ENCODE results near the gene OPALIN.
"Not testable (repeated sequence)": the region's sequence is repeated elsewhere in the genome, so short reads cannot be mapped to it uniquely, and the experiment has no call there.

Gene OPALIN

DNA sequence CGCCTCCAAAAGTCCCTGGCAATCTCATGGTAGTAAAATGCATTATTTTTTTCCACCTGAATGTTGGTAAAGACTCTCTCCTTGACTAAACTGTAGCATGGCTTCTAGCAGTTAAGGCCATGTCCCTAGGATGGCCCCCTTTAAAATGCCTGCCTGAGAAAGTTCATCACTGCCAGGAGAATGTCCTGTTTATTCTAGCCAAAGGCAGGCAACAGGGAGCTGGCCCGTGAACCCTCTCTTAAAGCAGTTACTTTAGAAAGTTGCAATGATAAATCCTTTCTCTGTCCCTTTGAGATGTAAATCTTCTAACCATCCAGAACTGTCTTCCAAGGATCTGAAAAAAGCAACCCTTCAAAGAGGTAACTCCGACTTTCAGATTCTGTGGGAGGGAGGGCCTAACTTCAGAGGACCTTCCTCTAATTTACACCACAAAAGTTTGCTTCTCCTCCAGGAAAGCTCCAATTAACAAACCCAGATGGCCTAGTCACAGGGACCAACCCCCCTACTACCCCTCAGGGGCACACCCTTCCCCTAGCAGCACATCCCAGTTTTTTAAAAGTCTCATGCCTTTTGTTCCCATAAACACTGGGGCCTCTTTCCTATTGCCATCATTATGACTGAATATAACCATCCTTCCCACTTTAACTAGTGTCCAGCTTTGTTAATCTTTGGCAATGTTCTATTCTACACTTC is 49.0 kb downstream of the OPALIN start:
- no peaks in the 10 kb centered on the region for H3K9me3 ChIP-seq (ENCODE audit: control insufficient read depth, low read depth, low read length)
- H3K27ac ChIP-seq (ENCODE audit: low read length): peak overlapping the region; percentile 82
- H3K4me1 ChIP-seq (ENCODE audit: control insufficient read depth, low read depth, low read length): peaks cover 46% of the 10 kb centered on the region
- peak overlapping the region; percentile 26 for H3K4me3 ChIP-seq (ENCODE audit: low read length)
- no peaks in the 10 kb centered on the region for H3K36me3 ChIP-seq (ENCODE audit: control insufficient read depth, low read depth, low read length)
- H3K9ac ChIP-seq (ENCODE audit: low read length): peak overlapping the region; percentile 49
- H3K27me3 ChIP-seq (ENCODE audit: control insufficient read depth, insufficient read depth, low read length): no peaks in the 10 kb centered on the region

DNA sequence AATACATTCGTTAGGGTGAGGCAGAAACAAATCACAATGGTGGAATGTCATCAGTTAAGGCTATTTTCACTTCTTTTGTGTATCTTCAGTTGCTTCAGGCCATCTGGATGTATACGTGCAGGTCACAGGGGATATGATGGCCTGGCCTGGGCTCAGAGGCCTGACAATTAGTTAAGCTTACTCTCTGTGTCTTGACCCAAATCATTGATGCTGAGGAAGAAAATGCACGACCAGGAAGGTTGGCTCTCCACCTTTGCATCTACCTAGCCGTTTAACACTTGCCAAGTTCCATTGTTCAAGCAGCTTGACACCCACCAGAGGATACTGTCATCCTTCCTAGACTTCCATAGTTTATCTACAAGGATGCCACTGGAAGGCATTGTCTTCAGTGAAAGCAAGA is 49.9 kb downstream of the OPALIN start:
- peak overlapping the region; percentile 82 for H3K27ac ChIP-seq (ENCODE audit: low read length)
- H3K9ac ChIP-seq (ENCODE audit: low read length): peak overlapping the region; percentile 49
- peaks cover 46% of the 10 kb centered on the region for H3K4me1 ChIP-seq (ENCODE audit: control insufficient read depth, low read depth, low read length)
- H3K36me3 ChIP-seq (ENCODE audit: control insufficient read depth, low read depth, low read length); H3K9me3 ChIP-seq (ENCODE audit: control insufficient read depth, low read depth, low read length); H3K27me3 ChIP-seq (ENCODE audit: control insufficient read depth, insufficient read depth, low read length): not testable (repeated sequence)
- peak overlapping the region; percentile 16 for H3K4me3 ChIP-seq (ENCODE audit: low read length)

DNA sequence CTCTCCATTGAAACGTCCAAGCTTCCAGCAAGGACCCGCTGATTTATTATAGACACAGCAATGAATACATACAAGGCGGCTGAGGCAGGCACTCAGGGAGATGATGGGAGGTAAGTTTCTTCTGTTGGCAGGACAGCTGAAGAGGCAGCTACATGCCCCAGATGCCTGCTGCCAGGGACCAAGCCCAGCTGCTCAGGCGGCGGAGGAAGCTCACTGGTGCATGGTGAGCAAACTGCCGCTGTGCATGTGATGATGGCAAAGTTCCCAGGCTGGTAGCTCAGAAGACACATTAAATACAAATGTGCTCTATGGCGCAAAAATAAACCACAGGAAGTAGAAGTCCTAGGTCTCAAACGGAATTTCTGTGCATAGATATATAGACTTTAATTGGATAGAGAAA is 52.3 kb downstream of the OPALIN start:
- H3K4me1 ChIP-seq (ENCODE audit: control insufficient read depth, low read depth, low read length): peaks cover 38% of the 10 kb centered on the region
- no peak overlapping the region for H3K4me3 ChIP-seq (ENCODE audit: low read length)
- H3K36me3 ChIP-seq (ENCODE audit: control insufficient read depth, low read depth, low read length): no peaks in the 10 kb centered on the region
- no peaks in the 10 kb centered on the region for H3K9me3 ChIP-seq (ENCODE audit: control insufficient read depth, low read depth, low read length)
- H3K9ac ChIP-seq (ENCODE audit: low read length): no peak overlapping the region
- H3K27ac ChIP-seq (ENCODE audit: low read length): no peak overlapping the region
- H3K27me3 ChIP-seq (ENCODE audit: control insufficient read depth, insufficient read depth, low read length): no peaks in the 10 kb centered on the region

DNA sequence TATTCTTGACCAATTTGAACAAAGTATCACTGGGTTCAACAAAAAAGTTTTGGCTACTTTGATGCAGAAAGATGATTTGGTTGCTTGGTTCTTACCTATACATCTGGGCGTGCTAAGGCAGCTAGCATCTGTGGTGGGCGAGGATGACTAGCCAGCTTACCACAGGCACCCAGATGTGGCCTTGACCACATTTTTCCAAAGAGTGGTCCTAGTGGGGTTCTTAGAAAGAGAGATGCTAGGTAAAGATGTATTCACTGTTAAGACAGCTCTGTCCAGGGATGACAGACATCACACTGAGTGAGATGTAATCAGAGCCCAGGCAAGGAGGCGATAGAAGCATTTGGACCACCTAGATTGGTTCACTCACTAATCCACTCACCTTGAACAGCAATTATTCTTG is 53.8 kb downstream of the OPALIN start:
- peaks cover 24% of the 10 kb centered on the region for H3K4me1 ChIP-seq (ENCODE audit: control insufficient read depth, low read depth, low read length)
- H3K4me3 ChIP-seq (ENCODE audit: low read length): no peak overlapping the region
- no peaks in the 10 kb centered on the region for H3K9me3 ChIP-seq (ENCODE audit: control insufficient read depth, low read depth, low read length)
- H3K27ac ChIP-seq (ENCODE audit: low read length): no peak overlapping the region
- no peaks in the 10 kb centered on the region for H3K36me3 ChIP-seq (ENCODE audit: control insufficient read depth, low read depth, low read length)
- no peaks in the 10 kb centered on the region for H3K27me3 ChIP-seq (ENCODE audit: control insufficient read depth, insufficient read depth, low read length)
- H3K9ac ChIP-seq (ENCODE audit: low read length): no peak overlapping the region

DNA sequence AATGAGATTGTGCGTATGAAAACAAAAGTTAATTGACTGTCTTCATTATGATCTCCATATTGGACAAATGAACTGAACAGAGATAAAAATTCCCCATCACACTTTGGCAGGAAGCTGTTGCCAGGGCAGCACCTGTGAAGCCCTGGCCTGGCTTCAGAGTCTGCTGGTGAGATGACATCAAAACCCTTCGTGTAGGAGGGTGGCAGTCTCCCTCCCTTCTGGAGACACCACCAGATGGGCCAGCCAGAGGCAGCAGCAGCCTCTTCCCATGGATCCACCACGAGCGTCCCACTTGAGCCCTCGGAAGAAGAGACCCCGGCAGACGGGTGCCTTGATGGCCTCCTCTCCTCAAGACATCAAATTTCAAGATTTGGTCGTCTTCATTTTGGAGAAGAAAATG is 54.6 kb downstream of the OPALIN start, which contains the start of gene DNTT:
DNTT (plus strand) TSS at position 205 of the 400 bp plus-strand sequence; CDS start at position 269, 64 bp downstream.
- H3K27ac ChIP-seq (ENCODE audit: low read length): no peak within 1 kb of the TSS
- H3K36me3 ChIP-seq (ENCODE audit: control insufficient read depth, low read depth, low read length): no peaks in the 10 kb centered on the region
- no peaks in the 10 kb centered on the region for H3K9me3 ChIP-seq (ENCODE audit: control insufficient read depth, low read depth, low read length)
- peaks cover 19% of the 10 kb centered on the region for H3K4me1 ChIP-seq (ENCODE audit: control insufficient read depth, low read depth, low read length)
- H3K4me3 ChIP-seq (ENCODE audit: low read length): no peak within 1 kb of the TSS
- no peaks in the 10 kb centered on the region for H3K27me3 ChIP-seq (ENCODE audit: control insufficient read depth, insufficient read depth, low read length)
- no peak within 1 kb of the TSS for H3K9ac ChIP-seq (ENCODE audit: low read length)

DNA sequence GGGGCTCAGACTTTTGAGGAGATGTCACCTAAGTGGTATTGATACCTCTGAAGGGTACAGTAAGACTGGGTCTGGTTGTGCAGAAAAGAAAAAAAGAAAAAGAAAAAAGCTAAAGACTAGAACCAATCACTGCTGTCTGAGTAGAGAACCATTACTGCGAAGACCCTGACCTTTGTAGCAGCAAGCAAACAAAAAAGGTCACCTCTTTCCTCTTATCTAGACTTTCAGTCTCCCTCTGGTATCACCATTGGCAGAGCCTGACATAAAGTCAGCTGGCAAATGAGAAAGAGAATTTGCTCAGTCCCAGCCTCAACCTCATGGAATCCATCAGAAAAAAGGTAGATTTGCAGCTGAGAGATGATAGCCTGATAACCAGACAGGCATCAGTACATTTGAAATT is 57.2 kb downstream of the OPALIN start:
- no peak overlapping the region for H3K27ac ChIP-seq (ENCODE audit: low read length)
- no peak overlapping the region for H3K4me3 ChIP-seq (ENCODE audit: low read length)
- no peaks in the 10 kb centered on the region for H3K9me3 ChIP-seq (ENCODE audit: control insufficient read depth, low read depth, low read length)
- no peaks in the 10 kb centered on the region for H3K27me3 ChIP-seq (ENCODE audit: control insufficient read depth, insufficient read depth, low read length)
- no peaks in the 10 kb centered on the region for H3K4me1 ChIP-seq (ENCODE audit: control insufficient read depth, low read depth, low read length)
- H3K9ac ChIP-seq (ENCODE audit: low read length): no peak overlapping the region
- no peaks in the 10 kb centered on the region for H3K36me3 ChIP-seq (ENCODE audit: control insufficient read depth, low read depth, low read length)

DNA sequence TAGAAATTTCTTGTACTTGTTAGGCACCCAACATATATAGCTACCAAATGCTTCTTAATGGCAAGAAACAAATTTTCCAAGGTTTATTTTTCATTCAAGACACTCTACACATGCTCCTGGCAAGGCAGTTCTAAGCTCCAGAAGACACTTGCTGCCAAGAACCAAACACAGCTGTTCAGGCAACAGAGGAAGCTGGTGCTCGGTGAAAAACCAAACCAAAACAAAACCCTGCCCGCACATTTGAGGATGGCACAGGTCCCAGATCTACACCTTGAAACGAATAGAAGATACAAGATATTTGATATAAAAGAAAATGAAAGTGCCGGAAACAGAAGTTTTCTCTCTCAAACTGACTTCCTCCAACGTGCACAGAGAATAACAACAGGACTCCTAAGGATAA is 59.4 kb downstream of the OPALIN start:
- H3K4me3 ChIP-seq (ENCODE audit: low read length): no peak overlapping the region
- H3K36me3 ChIP-seq (ENCODE audit: control insufficient read depth, low read depth, low read length): no peaks in the 10 kb centered on the region
- H3K27ac ChIP-seq (ENCODE audit: low read length): no peak overlapping the region
- no peaks in the 10 kb centered on the region for H3K4me1 ChIP-seq (ENCODE audit: control insufficient read depth, low read depth, low read length)
- H3K9ac ChIP-seq (ENCODE audit: low read length): no peak overlapping the region
- H3K27me3 ChIP-seq (ENCODE audit: control insufficient read depth, insufficient read depth, low read length): no peaks in the 10 kb centered on the region
- no peaks in the 10 kb centered on the region for H3K9me3 ChIP-seq (ENCODE audit: control insufficient read depth, low read depth, low read length)

DNA sequence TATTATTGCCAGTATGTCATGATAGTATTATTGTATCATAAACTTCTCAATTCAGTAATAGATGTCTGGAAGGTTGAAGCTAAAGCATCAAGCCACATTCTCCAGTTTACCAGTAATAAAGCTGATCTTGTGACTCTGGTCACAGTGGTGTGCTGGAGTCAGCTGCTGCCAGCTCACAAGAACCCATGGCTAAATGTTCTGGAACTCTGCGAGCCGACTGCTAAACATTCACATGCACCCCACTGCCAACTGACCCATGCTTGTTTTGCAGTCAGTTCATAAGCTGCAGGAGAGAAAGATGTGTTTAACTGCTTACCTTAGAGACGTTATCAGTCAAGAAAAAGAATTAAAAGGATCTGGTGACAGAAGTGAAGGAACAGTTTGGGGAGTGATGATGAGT is 60.4 kb downstream of the OPALIN start:
- no peak overlapping the region for H3K9ac ChIP-seq (ENCODE audit: low read length)
- no peaks in the 10 kb centered on the region for H3K36me3 ChIP-seq (ENCODE audit: control insufficient read depth, low read depth, low read length)
- no peaks in the 10 kb centered on the region for H3K4me1 ChIP-seq (ENCODE audit: control insufficient read depth, low read depth, low read length)
- H3K27me3 ChIP-seq (ENCODE audit: control insufficient read depth, insufficient read depth, low read length): no peaks in the 10 kb centered on the region
- no peak overlapping the region for H3K27ac ChIP-seq (ENCODE audit: low read length)
- H3K9me3 ChIP-seq (ENCODE audit: control insufficient read depth, low read depth, low read length): no peaks in the 10 kb centered on the region
- H3K4me3 ChIP-seq (ENCODE audit: low read length): no peak overlapping the region

DNA sequence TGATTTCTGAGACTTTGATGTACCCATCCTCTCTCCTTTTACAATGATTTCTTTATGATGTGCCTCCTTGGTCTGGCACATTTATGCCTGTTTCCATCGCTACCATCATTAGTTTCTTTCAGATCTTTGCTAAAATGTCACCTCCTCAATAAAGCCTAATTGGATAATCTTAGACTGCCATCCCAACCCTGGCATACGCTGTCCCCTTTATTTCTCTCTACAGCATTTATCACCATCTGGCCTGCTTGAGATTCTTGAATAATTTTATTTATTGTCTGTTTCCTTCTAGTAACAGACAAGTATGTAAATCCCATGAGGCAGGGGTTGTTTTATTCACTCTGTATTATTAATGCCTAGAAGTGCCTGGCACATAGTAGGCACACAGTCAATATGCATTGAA is 61.3 kb downstream of the OPALIN start:
- Histone ChIP-seq H3K27ac (ENCODE audit: low read length) (no peak overlapping the region), H3K27me3 (ENCODE audit: control insufficient read depth, insufficient read depth, low read length) (no peaks in the 10 kb centered on the region), H3K9me3 (ENCODE audit: control insufficient read depth, low read depth, low read length) (no peaks in the 10 kb centered on the region), H3K4me1 (ENCODE audit: control insufficient read depth, low read depth, low read length) (no peaks in the 10 kb centered on the region), H3K9ac (ENCODE audit: low read length) (no peak overlapping the region), H3K36me3 (ENCODE audit: control insufficient read depth, low read depth, low read length) (no peaks in the 10 kb centered on the region), H3K4me3 (ENCODE audit: low read length) (no peak overlapping the region)

DNA sequence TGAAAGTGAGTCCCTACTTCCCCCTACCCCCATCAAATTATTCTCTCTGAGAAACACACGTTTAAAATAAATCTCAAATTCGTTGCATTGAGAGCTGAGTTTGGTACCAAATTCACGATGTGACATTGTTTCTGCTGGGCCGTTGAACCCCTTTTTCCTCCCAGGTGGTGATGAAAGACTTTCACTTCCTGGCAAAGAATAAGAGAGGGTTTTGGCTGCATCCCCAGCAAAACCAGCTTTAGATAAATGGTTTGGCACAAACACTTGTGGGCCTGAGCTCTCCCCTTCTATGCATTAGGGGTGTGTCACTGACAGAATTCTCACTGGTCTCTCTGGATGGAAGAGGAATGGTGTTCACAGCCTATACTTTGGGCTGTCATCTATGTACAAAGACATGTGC is 63.3 kb downstream of the OPALIN start:
- H3K4me3 ChIP-seq (ENCODE audit: low read length): no peak overlapping the region
- no peaks in the 10 kb centered on the region for H3K4me1 ChIP-seq (ENCODE audit: control insufficient read depth, low read depth, low read length)
- H3K9me3 ChIP-seq (ENCODE audit: control insufficient read depth, low read depth, low read length): no peaks in the 10 kb centered on the region
- no peak overlapping the region for H3K27ac ChIP-seq (ENCODE audit: low read length)
- H3K36me3 ChIP-seq (ENCODE audit: control insufficient read depth, low read depth, low read length): no peaks in the 10 kb centered on the region
- no peaks in the 10 kb centered on the region for H3K27me3 ChIP-seq (ENCODE audit: control insufficient read depth, insufficient read depth, low read length)
- H3K9ac ChIP-seq (ENCODE audit: low read length): no peak overlapping the region

Data from iPS-18a (cell line).